Medulla oblongata (tissue), 1 donor: ENCODE measurements around the gene THRA.

Source experiments
- DNase-seq: peaks from one replicate; pipeline ENCODE4 v3.0.0-alpha.2; 2015; ENCODE audit errors: extremely low spot score

The THRA gene

DNA sequence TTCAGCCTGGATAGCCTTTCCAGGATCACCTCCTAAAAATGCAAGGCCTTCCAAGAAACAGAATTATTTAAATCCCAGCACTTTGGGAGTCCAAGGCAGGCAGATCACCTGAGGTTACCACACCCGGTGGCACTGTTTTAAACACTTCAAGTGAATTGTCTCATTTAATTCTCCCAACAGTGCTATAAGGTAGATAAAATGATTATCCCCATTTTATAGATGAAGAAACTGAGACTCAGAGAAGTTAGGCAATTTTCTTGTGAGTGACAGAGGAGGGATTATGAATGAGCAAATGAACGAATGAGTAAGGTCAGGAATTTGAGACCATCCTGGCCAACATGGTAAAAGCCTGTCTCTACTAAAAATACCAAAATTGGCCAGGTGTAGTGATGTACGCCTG, 16.8 kb downstream of the THRA start:
- DNase-seq, result no peak

DNA sequence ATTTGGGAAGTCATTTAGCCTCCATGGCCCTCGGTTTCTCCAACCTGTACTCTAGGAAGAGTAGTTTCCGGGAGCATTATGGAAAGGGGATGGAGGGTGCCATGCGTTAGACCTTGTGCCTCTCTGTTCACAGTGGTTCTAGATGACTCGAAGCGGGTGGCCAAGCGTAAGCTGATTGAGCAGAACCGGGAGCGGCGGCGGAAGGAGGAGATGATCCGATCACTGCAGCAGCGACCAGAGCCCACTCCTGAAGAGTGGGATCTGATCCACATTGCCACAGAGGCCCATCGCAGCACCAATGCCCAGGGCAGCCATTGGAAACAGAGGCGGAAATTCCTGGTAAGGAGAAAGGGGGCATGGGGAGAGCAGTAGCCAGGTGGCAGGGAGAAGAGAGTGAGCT, 21.7 kb downstream of the THRA start:
- no peak for DNase-seq

DNA sequence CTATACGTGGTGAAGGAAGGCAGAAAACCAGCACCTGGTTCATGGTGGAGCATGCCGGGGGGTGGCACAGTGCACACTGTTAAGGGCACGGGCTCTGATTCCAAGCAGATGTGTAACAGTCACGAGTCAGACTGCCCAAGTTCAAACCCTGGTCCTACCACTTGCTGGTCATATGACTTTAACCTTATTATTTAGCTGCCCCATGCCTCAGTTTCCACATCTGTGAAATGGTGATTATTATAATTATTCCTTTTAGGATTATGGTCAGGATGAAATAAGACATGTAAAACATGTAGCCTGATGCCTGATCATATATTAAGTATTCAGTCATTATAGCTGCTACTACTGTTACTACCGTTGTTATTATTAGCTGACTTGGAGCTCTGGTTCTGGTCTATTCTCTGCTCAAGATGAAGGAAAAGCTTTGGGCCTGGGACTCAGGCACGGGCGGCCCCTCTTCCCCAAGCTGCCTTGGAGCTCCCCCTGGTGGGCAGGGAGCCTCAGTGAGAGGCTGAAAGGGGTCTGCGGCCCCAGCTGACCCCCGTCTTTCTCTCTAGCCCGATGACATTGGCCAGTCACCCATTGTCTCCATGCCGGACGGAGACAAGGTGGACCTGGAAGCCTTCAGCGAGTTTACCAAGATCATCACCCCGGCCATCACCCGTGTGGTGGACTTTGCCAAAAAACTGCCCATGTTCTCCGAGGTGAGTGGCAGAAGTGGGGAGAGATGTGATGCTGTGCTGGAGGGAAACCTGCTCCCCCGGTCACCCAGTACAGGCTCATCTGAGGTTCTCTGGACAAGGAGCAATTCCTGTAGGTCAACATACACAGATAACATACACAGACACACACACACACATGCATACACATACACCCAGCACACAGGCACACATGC, 23.6 kb downstream of the THRA start:
- DNase-seq, result no peak

DNA sequence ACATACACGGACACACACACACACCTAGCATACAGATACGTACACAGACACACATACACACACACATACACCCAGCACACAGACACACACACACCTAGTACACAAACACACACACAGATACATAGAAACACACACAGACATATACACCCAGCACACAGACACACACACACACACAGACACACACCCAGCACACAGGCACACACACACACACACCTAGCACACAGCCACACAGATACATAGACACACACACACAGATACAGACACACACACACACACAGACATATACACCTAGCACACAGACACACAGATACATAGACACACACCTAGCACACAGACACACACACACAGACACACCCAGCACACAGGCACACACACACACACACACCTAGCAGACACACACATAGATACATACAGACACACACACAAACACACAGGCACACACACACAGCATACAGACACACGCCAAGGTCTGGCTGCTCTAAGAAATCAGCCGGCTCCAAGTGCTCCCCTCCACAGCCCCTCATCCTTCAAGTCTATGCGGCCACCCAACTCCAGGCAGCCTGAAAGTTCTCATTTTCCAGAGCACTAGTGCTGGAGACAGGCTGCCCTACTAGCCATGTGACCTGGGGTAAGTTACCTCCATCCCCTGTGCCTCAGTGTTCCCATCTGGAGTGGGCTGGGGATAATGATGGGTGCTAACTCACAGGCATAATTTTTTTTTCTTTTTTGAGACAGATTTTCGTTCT, 24.5 kb downstream of the THRA start:
- no peak for DNase-seq

DNA sequence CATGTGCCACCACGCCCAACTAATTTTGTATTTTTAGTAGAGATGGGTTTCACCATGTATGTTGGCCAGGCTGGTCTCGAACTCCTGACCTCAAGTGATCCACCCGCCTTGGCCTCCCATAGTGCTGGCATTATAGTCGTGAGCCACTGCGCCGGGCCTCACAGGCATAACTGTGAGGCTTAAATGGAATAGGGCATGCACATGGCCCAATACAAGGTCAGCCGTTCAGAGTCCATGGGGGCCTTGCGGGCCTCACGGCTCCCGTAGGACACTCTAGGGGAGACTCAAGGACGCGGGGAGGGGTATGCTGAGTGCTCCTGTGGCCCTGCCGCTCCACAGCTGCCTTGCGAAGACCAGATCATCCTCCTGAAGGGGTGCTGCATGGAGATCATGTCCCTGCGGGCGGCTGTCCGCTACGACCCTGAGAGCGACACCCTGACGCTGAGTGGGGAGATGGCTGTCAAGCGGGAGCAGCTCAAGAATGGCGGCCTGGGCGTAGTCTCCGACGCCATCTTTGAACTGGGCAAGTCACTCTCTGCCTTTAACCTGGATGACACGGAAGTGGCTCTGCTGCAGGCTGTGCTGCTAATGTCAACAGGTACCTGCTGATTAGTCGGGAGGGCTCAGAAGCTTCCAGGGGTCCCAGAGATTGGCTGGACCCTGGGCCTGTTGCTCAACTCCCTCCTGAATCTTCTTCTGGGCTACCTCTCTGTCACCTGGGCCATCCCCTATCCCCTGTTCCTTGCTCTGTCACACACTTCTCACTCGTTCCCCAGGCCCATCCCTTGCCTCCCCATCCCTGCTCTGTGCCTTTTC, 25.3 kb downstream of the THRA start:
- DNase-seq, result no peak

DNA sequence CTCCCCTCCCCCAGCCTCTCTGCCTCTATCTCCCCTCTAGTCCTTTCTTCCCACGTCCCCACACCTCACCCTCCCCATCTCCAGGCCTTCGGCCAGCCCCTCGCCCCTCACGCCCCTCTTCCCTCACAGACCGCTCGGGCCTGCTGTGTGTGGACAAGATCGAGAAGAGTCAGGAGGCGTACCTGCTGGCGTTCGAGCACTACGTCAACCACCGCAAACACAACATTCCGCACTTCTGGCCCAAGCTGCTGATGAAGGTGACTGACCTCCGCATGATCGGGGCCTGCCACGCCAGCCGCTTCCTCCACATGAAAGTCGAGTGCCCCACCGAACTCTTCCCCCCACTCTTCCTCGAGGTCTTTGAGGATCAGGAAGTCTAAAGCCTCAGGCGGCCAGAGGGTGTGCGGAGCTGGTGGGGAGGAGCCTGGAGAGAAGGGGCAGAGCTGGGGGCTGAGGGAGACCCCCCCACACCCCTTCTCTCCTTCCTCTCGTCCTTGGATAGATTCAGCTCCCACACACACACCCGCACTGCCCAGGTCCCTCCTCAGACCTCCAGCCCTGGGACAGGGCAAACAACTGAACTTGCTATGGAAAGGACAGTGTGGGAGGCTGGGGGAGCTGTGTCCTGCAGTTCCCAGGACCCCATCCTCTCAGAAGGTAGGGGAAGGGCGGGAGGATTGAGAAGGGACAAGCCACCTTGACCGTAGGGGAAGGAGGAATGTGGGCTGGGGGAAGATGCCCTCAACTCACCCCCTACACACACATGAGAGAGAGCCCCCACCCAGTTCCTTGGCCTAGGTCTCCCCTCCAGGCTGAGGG, 26.5 kb downstream of the THRA start:
- no peak for DNase-seq

DNA sequence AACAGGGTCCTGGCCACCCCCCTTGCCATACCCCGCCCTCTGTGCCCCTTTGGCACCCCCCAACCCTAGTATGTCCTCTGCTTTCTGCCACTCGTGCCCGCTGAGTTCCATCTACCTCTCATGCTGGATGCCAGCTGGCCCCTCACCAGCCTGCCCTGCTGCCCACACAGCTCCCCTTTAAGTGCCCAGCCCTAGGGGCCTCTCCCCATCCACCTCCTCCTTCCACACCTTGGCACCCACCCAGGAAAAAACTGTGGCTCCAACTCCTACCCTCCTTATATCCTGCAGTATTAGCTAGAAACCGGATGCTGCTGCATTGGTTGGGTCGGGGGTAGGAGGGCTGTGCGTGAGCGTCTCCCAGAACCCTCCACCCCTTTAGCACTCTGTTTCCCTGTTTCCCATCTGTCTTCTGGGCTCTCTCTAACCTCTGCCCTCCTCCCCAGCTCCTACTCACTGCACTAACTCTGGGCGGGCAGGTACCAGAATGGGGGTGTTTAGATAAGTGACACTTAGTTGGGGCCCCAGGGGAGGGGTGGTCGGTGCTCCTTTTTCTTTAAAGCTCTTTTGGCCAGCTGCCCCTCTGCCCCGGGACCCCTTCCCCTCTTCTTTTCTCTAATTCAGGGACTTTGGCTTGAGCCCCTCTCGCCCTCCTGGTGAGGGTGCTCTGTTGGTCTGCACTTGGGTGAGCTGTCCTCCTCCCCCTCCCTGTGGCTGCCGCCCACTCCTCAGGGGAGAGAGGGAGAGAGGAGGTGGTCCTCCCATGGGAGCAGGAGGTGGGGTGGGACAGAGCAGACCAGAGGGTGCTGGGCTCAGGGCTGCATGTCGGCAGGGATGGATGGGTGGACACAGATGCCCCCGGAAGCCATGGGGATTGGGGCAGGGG, 27.7 kb downstream of the THRA start:
- DNase-seq, result no peak

DNA sequence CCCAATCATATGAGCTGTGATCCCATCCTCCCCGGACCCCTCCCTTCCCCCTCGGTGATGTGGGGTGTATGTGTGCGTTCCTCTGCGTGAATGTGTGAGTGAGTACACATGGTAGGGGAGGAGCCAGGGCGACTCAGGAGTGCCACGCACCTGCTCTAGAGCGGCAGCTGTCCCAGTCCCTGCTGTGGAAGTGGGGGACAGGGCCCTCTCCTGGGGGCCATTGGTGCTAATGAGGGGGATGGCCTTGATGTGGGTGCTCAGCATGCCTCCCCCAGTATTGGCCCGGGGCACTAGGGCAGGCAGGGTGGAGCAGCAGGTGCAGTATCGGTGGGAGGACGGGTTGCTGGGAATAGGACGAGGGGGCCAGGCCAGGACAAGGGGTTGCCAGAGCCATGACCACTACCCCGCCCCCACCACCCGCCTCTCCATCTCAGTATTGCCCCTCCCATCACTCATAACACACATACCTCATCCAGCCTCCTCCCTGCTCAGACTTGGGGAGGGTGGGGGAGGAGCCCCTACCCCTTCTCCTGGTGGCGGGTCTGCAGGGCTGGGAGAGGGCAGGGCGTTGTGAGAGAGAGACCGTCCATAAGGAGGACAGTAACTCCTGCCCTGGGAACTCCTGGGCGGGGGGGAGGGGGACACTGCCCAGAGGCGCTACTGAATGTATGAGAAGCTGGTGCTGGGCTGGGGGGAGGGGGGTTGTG, 29.1 kb downstream of the THRA start:
- no peak for DNase-seq

DNA sequence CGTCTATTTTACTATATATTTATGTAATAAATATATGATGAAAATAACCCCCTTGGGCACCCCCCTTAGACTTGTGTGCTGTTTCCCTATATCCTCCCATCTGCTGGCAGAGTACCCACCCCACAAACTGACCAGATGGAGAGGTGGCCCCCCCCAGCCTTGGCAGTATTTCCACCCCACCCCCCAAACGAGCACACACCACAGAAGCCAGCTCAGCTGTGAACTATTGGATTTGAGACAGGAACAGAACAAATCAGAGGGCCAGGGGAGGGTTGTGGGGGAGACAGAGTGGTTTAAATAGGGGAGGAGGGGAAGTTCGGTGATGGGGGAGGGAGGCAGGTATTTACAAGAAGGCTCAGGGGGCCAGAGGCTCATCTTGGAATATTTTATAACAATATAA, 29.8 kb downstream of the THRA start:
- peak; percentile 71 for DNase-seq

DNA sequence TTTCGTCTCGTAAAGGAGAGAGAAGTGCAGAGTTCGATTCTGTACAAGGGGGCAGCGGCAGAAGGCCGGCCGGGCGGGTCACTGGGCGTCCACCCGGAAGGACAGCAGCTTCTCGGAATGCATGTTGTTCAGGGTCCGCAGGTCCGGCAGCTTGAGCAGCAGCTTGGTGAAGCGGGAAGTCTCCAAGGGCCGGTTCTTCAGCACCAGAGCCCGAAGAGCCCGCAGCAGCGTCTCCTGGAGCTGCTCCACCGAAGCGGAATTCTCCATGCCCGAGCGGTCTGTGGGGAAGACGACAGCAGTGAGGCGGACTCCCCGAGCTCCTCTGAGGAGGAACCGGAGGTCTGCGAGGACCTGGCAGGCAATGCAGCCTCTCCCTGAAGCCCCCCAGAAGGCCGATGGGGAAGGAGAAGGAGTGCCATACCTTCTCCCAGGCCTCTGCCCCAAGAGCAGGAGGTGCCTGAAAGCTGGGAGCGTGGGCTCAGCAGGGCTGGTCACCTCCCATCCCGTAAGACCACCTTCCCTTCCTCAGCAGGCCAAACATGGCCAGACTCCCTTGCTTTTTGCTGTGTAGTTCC, 30.3 kb downstream of the THRA start:
- DNase-seq, result no peak

DNA sequence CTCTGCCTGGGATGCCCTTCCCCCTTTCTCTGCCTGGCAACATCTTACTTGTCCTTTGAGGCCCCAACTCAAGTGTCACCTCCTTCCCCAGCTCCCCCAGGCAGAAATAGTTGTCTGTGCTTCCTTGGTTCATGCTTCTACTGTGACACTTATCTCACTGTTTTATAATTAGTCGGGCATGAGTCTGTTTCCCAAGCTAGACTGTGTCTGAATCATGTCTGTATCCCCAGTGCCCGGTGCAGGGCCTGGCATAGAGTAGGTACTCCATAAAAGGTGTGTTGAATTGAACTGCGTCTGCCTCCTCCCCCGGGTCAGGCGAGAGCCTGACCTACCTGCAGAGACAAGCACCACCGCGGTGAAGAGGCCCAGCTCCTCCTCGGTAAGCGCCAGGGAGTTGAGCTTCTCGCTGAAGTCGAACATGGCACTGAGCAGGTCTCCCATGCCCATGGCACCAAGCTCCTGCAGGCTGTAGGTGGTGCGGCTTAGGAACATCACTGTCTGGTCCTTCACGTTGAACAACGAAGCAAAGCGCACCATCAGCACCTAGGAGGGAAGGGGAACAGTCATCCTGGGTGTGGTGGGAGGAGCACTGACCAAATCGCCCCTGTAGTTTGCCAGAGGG, 30.9 kb downstream of the THRA start:
- DNase-seq, result no peak

DNA sequence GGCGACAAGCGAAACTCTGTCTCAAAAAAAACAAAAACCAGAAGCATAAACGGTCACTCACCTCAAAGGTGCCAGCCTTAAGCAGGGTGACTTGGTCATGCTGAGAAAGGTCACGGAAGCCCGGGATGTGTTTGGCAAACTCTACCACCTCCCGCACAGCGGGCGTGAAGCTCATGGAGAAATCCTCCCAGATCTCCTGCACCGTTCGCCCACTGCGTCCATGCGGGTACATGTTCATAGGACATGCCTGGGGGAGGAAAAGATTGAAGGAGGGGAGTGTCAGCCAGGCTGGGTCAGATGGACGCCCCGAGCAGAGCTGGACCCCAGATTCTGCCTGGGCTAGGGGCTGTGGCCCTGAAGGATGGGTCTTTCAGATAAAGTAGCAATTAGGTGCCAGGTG, 32.1 kb downstream of the THRA start:
- DNase-seq, result no peak

DNA sequence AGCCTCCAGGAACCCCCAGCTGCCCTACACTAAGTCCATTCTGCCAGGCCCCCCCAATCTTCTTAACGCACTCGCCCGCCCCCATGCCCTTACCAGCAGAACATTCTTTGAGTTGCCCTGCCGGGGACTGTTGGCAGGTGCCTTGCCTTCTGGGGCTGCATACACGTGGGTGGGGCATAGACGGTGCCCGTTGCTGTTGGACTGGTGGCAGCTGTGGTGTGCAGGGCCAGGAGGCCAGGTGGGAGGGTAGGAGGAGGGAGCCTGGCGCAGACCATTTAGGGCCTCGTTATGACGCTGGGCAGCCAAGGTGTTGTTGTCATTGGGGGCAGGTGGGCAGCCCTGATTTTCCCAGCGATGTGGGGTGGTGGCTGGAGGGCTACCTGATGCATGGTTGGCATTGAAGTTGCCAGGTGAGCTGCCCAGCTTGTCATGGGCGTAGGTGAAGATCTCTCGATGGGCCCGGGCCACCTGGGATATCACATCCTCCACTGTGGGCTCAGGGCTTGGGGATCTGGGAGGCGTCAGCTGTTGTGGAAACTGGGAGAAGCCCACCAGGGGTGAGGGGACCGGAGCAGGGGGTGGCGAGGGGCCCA, 32.7 kb downstream of the THRA start:
- no peak for DNase-seq

DNA sequence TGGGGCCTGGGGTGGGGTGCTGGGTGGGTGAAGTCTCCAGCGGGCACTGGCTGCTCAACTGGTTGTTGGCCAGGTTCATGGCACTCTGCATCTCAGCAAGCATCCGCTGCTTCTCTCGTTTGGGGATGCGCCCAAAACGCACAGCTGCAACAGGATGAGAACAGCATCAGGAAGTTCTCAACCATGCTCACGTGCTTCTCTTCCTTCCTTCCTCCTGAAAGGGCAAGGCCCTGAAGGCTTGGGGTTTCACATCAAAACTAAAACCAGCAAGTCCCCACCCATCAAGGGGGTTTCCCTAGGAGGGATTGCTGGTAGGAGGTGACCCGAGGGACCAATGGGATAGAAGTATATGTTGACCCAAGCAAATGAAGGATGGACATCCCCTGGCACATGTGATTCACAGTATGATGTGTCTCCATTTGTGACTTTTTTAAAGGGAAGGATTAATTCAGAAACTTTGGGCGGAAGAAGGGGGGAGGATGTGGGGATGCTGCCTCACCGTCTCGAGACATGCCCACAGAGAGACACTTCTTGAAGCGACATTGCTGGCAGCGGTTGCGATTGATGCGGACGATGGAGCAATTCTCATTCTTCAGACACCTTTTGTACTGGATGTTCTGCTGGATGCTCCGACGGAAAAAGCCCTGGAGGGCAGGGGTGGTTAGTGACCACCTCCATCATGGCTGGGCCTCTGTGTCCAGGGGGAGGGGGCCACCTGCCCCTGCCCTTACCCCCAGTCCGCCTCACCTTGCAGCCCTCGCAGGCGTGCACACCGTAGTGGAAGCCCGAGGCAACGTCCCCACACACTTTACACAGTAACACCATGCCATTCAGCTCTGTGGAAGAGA, 33.4 kb downstream of the THRA start:
- no peak for DNase-seq

DNA sequence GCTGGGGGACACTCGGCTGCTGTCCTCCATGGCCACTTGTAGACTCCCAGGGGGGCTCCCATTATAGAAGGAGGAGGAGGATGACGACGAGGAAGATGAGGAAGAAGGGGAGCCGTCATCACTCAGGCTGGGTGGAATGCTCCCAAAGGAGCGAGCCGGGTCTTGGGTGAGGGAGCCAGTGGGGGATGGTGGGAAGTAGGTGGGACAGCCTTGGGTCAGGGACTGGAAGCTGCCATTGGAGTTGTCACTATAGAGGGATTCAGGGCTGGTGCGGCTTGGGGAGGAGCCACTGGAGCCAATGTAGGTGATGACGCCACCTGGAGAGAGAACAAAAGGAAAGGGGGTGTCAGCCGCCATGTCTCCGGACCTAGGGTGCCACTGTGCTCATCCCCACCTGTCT, 34.3 kb downstream of the THRA start:
- DNase-seq, result no peak

DNA sequence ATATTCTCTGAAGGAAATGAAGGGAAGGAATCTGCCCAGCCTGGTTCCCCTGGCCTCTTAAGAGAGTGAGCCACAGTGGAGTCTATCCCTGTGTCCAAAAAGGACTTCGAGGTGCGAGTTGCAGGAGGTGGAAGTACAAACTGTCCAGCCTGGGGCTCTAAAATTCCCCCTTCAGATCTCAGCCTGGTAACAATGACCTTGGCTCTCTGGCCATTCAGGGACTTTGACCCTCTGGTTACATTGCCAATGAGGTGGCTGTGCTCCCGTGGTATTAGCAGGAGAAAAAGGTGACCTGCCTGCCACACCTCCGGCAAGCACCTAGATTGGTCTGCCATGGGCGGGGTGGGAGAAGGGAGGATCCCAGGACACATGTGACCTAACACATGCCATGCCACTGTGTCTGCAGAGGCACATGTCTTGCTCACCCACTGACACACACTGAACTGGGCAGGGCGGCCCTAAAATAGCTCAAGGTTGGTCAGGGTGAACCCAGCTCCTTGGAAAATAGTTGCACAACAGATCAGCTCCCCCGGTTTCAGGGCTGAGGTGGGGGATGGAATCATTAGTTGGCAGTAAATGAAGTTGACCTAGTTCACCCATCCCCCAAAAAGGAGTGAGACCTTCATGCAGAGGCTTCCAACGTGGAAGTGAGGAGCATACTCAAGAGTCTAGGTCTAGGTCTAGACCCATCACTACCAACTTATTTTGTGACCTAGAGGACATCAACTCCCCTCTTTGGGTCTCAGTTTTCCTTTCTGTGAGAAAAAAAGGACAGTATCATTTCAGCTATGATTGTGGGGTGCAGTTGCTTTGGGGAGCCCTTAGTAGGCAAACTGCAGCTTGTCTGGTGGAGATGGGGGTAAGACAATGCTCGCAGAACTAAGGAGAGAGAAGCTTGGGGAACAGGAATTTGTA, 35.4 kb downstream of the THRA start:
- no peak for DNase-seq
